OCI-LY3 (cell line): ENCODE measurements around the gene ASAP2.

Experiments
- H2AFZ ChIP-seq: fragments of 200-600, 300-600 bp; shearing (Covaris generic); 2 replicates; pipeline ENCODE4 v1.6.0; 2014; ENCODE audit warnings: antibody characterized with exemption, low read depth, low read length
- H3K27ac ChIP-seq: fragments of 200-600, 300-600 bp; sonication (generic); 2 replicates; pipeline ENCODE4 v1.5.1; 2014; ENCODE audit warnings: mild to moderate bottlenecking, low read length, moderate library complexity, mixed read lengths
- H3K27me3 ChIP-seq: fragments of 200-600, 300-600 bp; sonication (generic); 2 replicates; pipeline ENCODE4 v1.6.1; 2014; ENCODE audit warnings: low read depth, low read length, mixed read lengths
- H3K36me3 ChIP-seq: fragments of 200-600, 300-600 bp; sonication (generic); replicated peaks from 2 replicates; pipeline ENCODE3; 2014; ENCODE audit warnings: low read depth, low read length, mixed read lengths
- H3K4me1 ChIP-seq: fragments of 300-600, 200-600 bp; sonication (generic); 2 replicates; pipeline ENCODE4 v1.6.1; 2014; ENCODE audit warnings: low read length, mixed read lengths
- H3K4me2 ChIP-seq: fragments of 200-600, 300-600 bp; sonication (generic); 2 replicates; pipeline ENCODE4 v1.6.1; 2014; ENCODE audit warnings: low read length, mixed read lengths
- H3K4me3 ChIP-seq: fragments of 300-600, 200-600 bp; sonication (generic); 2 replicates; pipeline ENCODE4 v1.5.1; 2014; ENCODE audit warnings: antibody characterized with exemption, mild to moderate bottlenecking, low read length, moderate library complexity
- H3K79me2 ChIP-seq: fragments of 300-600, 200-600 bp; shearing (Covaris generic); 2 replicates; pipeline ENCODE4 v1.6.1; 2014; ENCODE audit warnings: mild to moderate bottlenecking, low read length, mixed read lengths
- H3K9ac ChIP-seq: fragments of 300-600, 200-600 bp; shearing (Covaris generic); 2 replicates; pipeline ENCODE4 v1.6.0; 2014; ENCODE audit warnings: mild to moderate bottlenecking, low read length, moderate library complexity
- H3K9me3 ChIP-seq: fragments of 200-600, 300-600 bp; shearing (Covaris generic); 2 replicates; pipeline ENCODE4 v1.6.1; 2014; ENCODE audit warnings: low read length, mixed read lengths; ENCODE audit not compliant: insufficient read depth
- H4K20me1 ChIP-seq: fragments of 200-600, 300-600 bp; sonication (generic); 2 replicates; pipeline ENCODE4 v1.6.1; 2016; ENCODE audit warnings: low read length, mixed read lengths; ENCODE audit not compliant: insufficient read depth
- CTCF ChIP-seq: fragments of 200-600, 300-600 bp; sonication (generic); IDR thresholded peaks from 2 replicates; pipeline ENCODE4 v1.5.1; 2014; ENCODE audit warnings: antibody characterized with exemption, low read length, low read depth
- EZH2phosphoT487 ChIP-seq: fragments of 200-600 bp; shearing (Covaris generic); IDR thresholded peaks from 2 replicates; pipeline ENCODE4 v1.6.1; 2018; ENCODE audit warnings: antibody characterized with exemption, mixed run types, low read depth

The ASAP2 gene

GRCh38 chr2:9401059-9401547 lies 194.5 kb downstream of the ASAP2 start:
- Histone ChIP-seq H3K27me3 (no peaks in the 10 kb centered on the region), H3K36me3 (no peaks in the 10 kb centered on the region), H4K20me1 (no peaks in the 10 kb centered on the region), H3K9ac (no peak overlapping the region), H3K9me3 (no peaks in the 10 kb centered on the region), H3K4me3 (no peak overlapping the region), H2AFZ (no peak overlapping the region), H3K4me2 (no peak overlapping the region), H3K79me2 (no peaks in the 10 kb centered on the region), H3K4me1 (no peaks in the 10 kb centered on the region), H3K27ac (no peak overlapping the region)
- TF ChIP-seq EZH2phosphoT487 (no peak), CTCF (no peak)

GRCh38 chr2:9401646-9402371 lies 195.2 kb downstream of the ASAP2 start:
- no peak overlapping the region for H2AFZ ChIP-seq
- H3K36me3 ChIP-seq, result no peaks in the 10 kb centered on the region
- H3K9ac ChIP-seq, result no peak overlapping the region
- no peaks in the 10 kb centered on the region for H3K79me2 ChIP-seq
- no peak overlapping the region for H3K4me3 ChIP-seq
- no peaks in the 10 kb centered on the region for H3K9me3 ChIP-seq
- H3K27ac ChIP-seq, result no peak overlapping the region
- H3K4me2 ChIP-seq, result no peak overlapping the region
- no peaks in the 10 kb centered on the region for H4K20me1 ChIP-seq
- TF ChIP-seq CTCF (no peak), EZH2phosphoT487 (no peak)
- H3K4me1 ChIP-seq, result no peaks in the 10 kb centered on the region
- H3K27me3 ChIP-seq, result no peaks in the 10 kb centered on the region

GRCh38 chr2:9403924-9404323 lies 197.3 kb downstream of the ASAP2 start:
- Histone ChIP-seq H3K79me2 (no peaks in the 10 kb centered on the region), H3K27ac (no peak overlapping the region), H3K4me2 (no peak overlapping the region), H3K9ac (no peak overlapping the region), H3K4me1 (no peaks in the 10 kb centered on the region), H3K4me3 (no peak overlapping the region), H3K27me3 (no peaks in the 10 kb centered on the region), H2AFZ (no peak overlapping the region), H3K36me3 (no peaks in the 10 kb centered on the region), H4K20me1 (no peaks in the 10 kb centered on the region), H3K9me3 (no peaks in the 10 kb centered on the region)
- TF ChIP-seq CTCF, result no peak
- TF ChIP-seq EZH2phosphoT487, result no peak

GRCh38 chr2:9404451-9404850 lies 197.8 kb downstream of the ASAP2 start:
- H3K9me3 ChIP-seq, result no peaks in the 10 kb centered on the region
- H3K36me3 ChIP-seq, result no peaks in the 10 kb centered on the region
- TF ChIP-seq CTCF, result no peak
- TF ChIP-seq EZH2phosphoT487, result no peak
- H3K4me3 ChIP-seq, result no peak overlapping the region
- no peak overlapping the region for H3K27ac ChIP-seq
- no peaks in the 10 kb centered on the region for H3K27me3 ChIP-seq
- no peak overlapping the region for H3K9ac ChIP-seq
- H3K79me2 ChIP-seq, result no peaks in the 10 kb centered on the region
- no peak overlapping the region for H3K4me2 ChIP-seq
- no peak overlapping the region for H2AFZ ChIP-seq
- H3K4me1 ChIP-seq, result no peaks in the 10 kb centered on the region
- no peaks in the 10 kb centered on the region for H4K20me1 ChIP-seq
